ENCODE measurements around the gene PYY. TPM values are rescaled to one million over a fixed set of nuclear protein-coding genes. Genes with fewer than 3 reads are reported as not detected.
A peak's percentile ranks its signal among the peaks of the same experiment; 100 is the strongest.
"Not testable (repeated sequence)": the region's sequence is repeated elsewhere in the genome, so short reads cannot be mapped to it uniquely, and the experiment has no call there.

Gene PYY
- total RNA-seq, 3 donors from 2014 or later (not counting 1 experiment from before 2014, with no cell fraction given) = not detected

DNA sequence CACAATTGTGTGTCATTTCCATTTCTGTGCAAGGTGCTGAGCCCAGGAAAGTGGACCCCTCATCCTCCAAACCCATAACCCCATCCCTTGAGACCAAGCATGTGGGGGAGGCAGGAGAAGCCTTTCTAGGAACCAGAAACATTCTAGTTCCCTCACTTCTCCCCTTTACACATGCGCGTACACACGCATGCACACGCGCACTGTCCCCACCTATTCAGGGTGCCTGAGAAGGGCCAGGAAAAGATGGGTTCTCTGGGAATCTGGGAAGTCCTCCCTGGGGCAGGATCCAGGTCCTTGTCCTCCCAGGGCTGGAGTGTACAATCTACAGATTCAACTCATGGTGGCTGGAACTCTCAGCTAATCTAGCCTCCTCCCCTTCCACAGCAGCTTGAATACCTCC lies 13.9 kb downstream of the PYY start:
- TF ChIP-seq, protein P1, sequence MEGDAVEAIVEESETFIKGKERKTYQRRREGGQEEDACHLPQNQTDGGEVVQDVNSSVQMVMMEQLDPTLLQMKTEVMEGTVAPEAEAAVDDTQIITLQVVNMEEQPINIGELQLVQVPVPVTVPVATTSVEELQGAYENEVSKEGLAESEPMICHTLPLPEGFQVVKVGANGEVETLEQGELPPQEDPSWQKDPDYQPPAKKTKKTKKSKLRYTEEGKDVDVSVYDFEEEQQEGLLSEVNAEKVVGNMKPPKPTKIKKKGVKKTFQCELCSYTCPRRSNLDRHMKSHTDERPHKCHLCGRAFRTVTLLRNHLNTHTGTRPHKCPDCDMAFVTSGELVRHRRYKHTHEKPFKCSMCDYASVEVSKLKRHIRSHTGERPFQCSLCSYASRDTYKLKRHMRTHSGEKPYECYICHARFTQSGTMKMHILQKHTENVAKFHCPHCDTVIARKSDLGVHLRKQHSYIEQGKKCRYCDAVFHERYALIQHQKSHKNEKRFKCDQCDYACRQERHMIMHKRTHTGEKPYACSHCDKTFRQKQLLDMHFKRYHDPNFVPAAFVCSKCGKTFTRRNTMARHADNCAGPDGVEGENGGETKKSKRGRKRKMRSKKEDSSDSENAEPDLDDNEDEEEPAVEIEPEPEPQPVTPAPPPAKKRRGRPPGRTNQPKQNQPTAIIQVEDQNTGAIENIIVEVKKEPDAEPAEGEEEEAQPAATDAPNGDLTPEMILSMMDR (IDR thresholded peaks at IDR 0.05) = no peak
- H3K27ac ChIP-seq (ENCODE audit: low read length) = no peak overlapping the region
- Mint-ChIP-seq H3K27ac (no peak overlapping the region), H3K4me1 (peaks cover 0 to 15% of the 10 kb centered on the region in 2 donors), H3K9me3 (no peaks in the 10 kb centered on the region), H3K36me3 (no peaks in the 10 kb centered on the region), H3K27me3 (ENCODE audit: low read depth in 2 of 2) (peaks cover 12 to 15% of the 10 kb centered on the region in 2 donors), H3K4me3 (no peak overlapping the region)
- no peak overlapping the region for H3K4me3 ChIP-seq (ENCODE audit: low read length)
- intact Hi-C loops (cut with micrococcal nuclease) = loop anchor here (5.0 kb wide), 1 partner anchor 227 kb away; no protein-coding TSS in a partner anchor
- no peaks in the 10 kb centered on the region for H3K9me3 ChIP-seq (ENCODE audit: control insufficient read depth, insufficient read depth, low read length)
- no peak for DNase-seq
- peaks cover 3% of the 10 kb centered on the region for H3K27me3 ChIP-seq (ENCODE audit: control insufficient read depth, insufficient read depth, low read length)
- no peaks in the 10 kb centered on the region for H3K36me3 ChIP-seq (ENCODE audit: control insufficient read depth, insufficient read depth, low read length)
- WGBS (ENCODE audit: insufficient coverage) = 97% methylated on average over 5 of the region's 5 CpGs
- peaks cover 14% of the 10 kb centered on the region for H3K4me1 ChIP-seq (ENCODE audit: control insufficient read depth, insufficient read depth, low read length)
- ATAC-seq = no peak

DNA sequence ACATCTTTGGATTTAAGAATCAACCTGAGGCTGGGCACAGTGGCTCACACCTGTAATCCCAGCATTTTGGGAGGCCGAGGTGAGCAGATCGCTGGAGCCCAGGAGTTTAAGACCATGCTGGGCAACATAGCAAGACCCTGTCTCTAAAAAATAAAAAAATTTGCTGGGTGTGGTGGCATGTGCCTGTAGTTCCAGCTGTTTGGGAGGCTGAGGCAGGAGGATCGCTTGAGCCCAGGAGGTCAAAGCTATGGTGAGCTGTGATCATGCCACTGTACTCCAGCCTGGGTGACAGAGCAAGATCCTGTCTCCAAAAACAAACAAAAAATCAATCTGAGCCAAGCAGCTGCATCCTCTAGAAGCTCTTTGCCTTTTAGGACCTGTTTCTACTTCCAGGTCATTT lies 14.3 kb downstream of the PYY start:
- intact Hi-C loops (cut with micrococcal nuclease); H3K27ac Mint-ChIP-seq: not testable (repeated sequence)

DNA sequence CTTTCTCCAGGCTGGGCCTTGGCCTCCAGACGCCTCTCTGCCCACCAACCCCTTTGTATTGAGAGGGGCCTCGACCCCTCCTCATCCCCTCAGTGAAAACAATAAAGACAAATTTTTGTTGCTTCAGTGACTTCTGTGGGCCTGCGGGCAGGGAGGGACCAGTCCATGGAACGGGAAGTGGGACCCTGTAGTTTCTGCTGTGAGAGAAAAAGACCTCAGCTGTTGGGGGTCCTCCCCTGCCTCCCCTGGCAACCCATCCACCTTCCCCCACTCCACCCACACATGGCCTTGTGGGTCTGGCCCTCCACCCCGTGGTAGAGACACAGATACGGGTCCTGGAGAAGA lies 14.9 kb downstream of the PYY start:
- WGBS (ENCODE audit: insufficient coverage) = 54% methylated on average over 4 of the region's 6 CpGs
- Histone ChIP-seq H3K27me3 (ENCODE audit: control insufficient read depth, insufficient read depth, low read length) (peaks cover 3% of the 10 kb centered on the region), H3K9me3 (ENCODE audit: control insufficient read depth, insufficient read depth, low read length) (no peaks in the 10 kb centered on the region), H3K4me1 (ENCODE audit: control insufficient read depth, insufficient read depth, low read length) (peaks cover 14% of the 10 kb centered on the region), H3K4me3 (ENCODE audit: low read length) (no peak overlapping the region), H3K36me3 (ENCODE audit: control insufficient read depth, insufficient read depth, low read length) (no peaks in the 10 kb centered on the region), H3K27ac (ENCODE audit: low read length) (no peak overlapping the region)
- Mint-ChIP-seq H3K9me3 (no peaks in the 10 kb centered on the region), H3K27me3 (ENCODE audit: low read depth in 2 of 2) (peaks cover 12 to 13% of the 10 kb centered on the region in 2 donors), H3K4me3 (peak overlapping the region; percentile 31), H3K36me3 (no peaks in the 10 kb centered on the region), H3K27ac (no peak overlapping the region), H3K4me1 (peaks cover 0 to 12% of the 10 kb centered on the region in 2 donors)
- ATAC-seq (no peak), DNase-seq (no peak)
- TF ChIP-seq, protein P1 (IDR thresholded peaks at IDR 0.05) = no peak
- intact Hi-C loops (cut with micrococcal nuclease) = no loop called here

More for the DNA sequence above, 14.3 kb downstream of the PYY start:
- WGBS (ENCODE audit: insufficient coverage) = 100% methylated on average over 3 of the region's 3 CpGs
- H3K36me3 ChIP-seq (ENCODE audit: control insufficient read depth, insufficient read depth, low read length); H3K9me3 ChIP-seq (ENCODE audit: control insufficient read depth, insufficient read depth, low read length); H3K36me3 Mint-ChIP-seq; H3K27me3 ChIP-seq (ENCODE audit: control insufficient read depth, insufficient read depth, low read length); H3K4me3 ChIP-seq (ENCODE audit: low read length); H3K27ac ChIP-seq (ENCODE audit: low read length); DNase-seq; ATAC-seq; H3K9me3 Mint-ChIP-seq: not testable (repeated sequence)
- H3K4me3 Mint-ChIP-seq = peak overlapping the region; percentile 40
- peaks cover 14% of the 10 kb centered on the region for H3K4me1 ChIP-seq (ENCODE audit: control insufficient read depth, insufficient read depth, low read length)
- H3K27me3 Mint-ChIP-seq (ENCODE audit: low read depth in 2 of 2) = peaks cover 12 to 13% of the 10 kb centered on the region in 2 donors
- peaks cover 0 to 15% of the 10 kb centered on the region in 2 donors for H3K4me1 Mint-ChIP-seq

DNA sequence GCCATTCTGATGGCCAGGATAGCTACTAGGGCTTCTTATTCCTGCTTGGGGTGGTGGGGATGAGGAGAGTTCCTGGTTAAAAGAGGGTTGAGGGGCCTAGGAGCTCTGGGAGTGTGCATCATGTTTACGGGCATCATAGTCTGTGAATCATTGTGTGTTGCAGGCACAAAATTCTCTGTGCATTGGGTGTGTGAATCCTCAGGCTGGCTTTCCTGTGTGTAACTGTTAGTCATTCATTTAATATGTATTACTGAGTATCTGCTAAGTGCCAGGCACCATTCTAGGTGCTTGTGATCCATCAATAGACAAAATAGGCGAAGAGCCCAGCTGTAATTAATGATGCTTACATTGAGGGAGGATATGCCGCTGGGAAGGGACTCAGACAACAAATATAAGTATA lies 17.3 kb downstream of the PYY start:
- Histone ChIP-seq H3K9me3 (ENCODE audit: control insufficient read depth, insufficient read depth, low read length) (no peaks in the 10 kb centered on the region), H3K4me3 (ENCODE audit: low read length) (no peak overlapping the region), H3K36me3 (ENCODE audit: control insufficient read depth, insufficient read depth, low read length) (no peaks in the 10 kb centered on the region), H3K4me1 (ENCODE audit: control insufficient read depth, insufficient read depth, low read length) (peaks cover 14% of the 10 kb centered on the region), H3K27me3 (ENCODE audit: control insufficient read depth, insufficient read depth, low read length) (peaks cover 3% of the 10 kb centered on the region), H3K27ac (ENCODE audit: low read length) (no peak overlapping the region)
- no peak for ATAC-seq
- H3K9me3 Mint-ChIP-seq = no peaks in the 10 kb centered on the region
- H3K4me1 Mint-ChIP-seq = peaks cover 0 to 10% of the 10 kb centered on the region in 2 donors
- H3K36me3 Mint-ChIP-seq = no peaks in the 10 kb centered on the region
- intact Hi-C loops (cut with micrococcal nuclease) = no loop called here
- H3K4me3 Mint-ChIP-seq = peak overlapping the region; percentile 49
- TF ChIP-seq, protein P1 (IDR thresholded peaks at IDR 0.05) = no peak
- no peak overlapping the region for H3K27ac Mint-ChIP-seq
- DNase-seq = no peak
- peaks cover 12 to 13% of the 10 kb centered on the region in 2 donors for H3K27me3 Mint-ChIP-seq (ENCODE audit: low read depth in 2 of 2)
- 95% methylated on average over 3 of the region's 3 CpGs for WGBS (ENCODE audit: insufficient coverage)
